SHP77 treated with DMSO at 0.1 percent for 48 hours (cell line): Measurements from ENCODE around the gene MYH6.
"Not testable (repeated sequence)": the region's sequence is repeated elsewhere in the genome, so short reads cannot be mapped to it uniquely, and the experiment has no call there.

Source experiments
- DNase-seq: peaks from one replicate; lab custom pipeline; 2025; lab: John Stamatoyannopoulos, UW

The MYH6 gene

GRCh38 chr14:23407516-23408306, at the start of gene MYH6:
Gene MYH6, minus strand, starts transcription at chr14:23408273. Its CDS starts 1,050 bp downstream, at chr14:23407223.
- DNase-seq: no peak

- DNase-seq: not testable (repeated sequence)
Observed at GRCh38 chr14:23456883-23457586, 49.0 kb upstream of the MYH6 start.

GRCh38 chr14:23454445-23454856, 46.4 kb upstream of the MYH6 start:
- no peak for DNase-seq

GRCh38 chr14:23452237-23452636, 44.2 kb upstream of the MYH6 start:
- DNase-seq: no peak

- DNase-seq: no peak
Observed at GRCh38 chr14:23450379-23450778, 42.3 kb upstream of the MYH6 start.

- DNase-seq: no peak
Observed at GRCh38 chr14:23449314-23449713, 41.2 kb upstream of the MYH6 start.

GRCh38 chr14:23447361-23448350, 39.6 kb upstream of the MYH6 start:
- DNase-seq: no peak

GRCh38 chr14:23446291-23446851, 38.3 kb upstream of the MYH6 start:
- no peak for DNase-seq

GRCh38 chr14:23445773-23446172, 37.7 kb upstream of the MYH6 start:
- DNase-seq: no peak

GRCh38 chr14:23444314-23444713, 36.2 kb upstream of the MYH6 start:
- DNase-seq: no peak

- DNase-seq: no peak
Observed at GRCh38 chr14:23443881-23444280, 35.8 kb upstream of the MYH6 start.

GRCh38 chr14:23443411-23443812, 35.3 kb upstream of the MYH6 start:
- DNase-seq: no peak

- DNase-seq: no peak
Observed at GRCh38 chr14:23442721-23443356, 34.8 kb upstream of the MYH6 start.

- DNase-seq: no peak
Observed at GRCh38 chr14:23441076-23441475, 33.0 kb upstream of the MYH6 start.

- no peak for DNase-seq
Observed at GRCh38 chr14:23439107-23439835, 31.2 kb upstream of the MYH6 start.

GRCh38 chr14:23438101-23438971, 30.3 kb upstream of the MYH6 start:
- no peak for DNase-seq

GRCh38 chr14:23437133-23438100, 29.3 kb upstream of the MYH6 start:
- DNase-seq: no peak

GRCh38 chr14:23436327-23437132, 28.5 kb upstream of the MYH6 start:
- no peak for DNase-seq
